OCI-LY1 (cell line): ENCODE data around the gene SPSB4.

Experiments used
- H2AFZ ChIP-seq: fragments of 200-600 bp; sonication (generic), shearing (Covaris generic); 2 replicates; pipeline ENCODE4 v1.6.0; 2014; ENCODE audit warnings: antibody characterized with exemption, mild to moderate bottlenecking, low read length
- H3F3A ChIP-seq: fragments of 200-600 bp; sonication (generic), shearing (Covaris generic); 2 replicates; pipeline ENCODE4 v1.6.0; 2014; ENCODE audit warnings: mild to moderate bottlenecking, antibody characterized with exemption, low read length, moderate library complexity; ENCODE audit not compliant: insufficient read depth
- H3K27ac ChIP-seq: fragments of 200-600 bp; sonication (generic); 2 replicates; pipeline ENCODE4 v1.5.1; 2014; ENCODE audit warnings: low read length, mixed run types, mild to moderate bottlenecking, low read depth; ENCODE audit not compliant: poor library complexity, severe bottlenecking
- H3K27me3 ChIP-seq: fragments of 200-600 bp; sonication (generic); 2 replicates; pipeline ENCODE4 v1.6.0; 2014; ENCODE audit warnings: antibody characterized with exemption, mild to moderate bottlenecking, low read length, moderate library complexity; ENCODE audit not compliant: insufficient read depth
- H3K36me3 ChIP-seq: fragments of 200-600 bp; sonication (generic); 2 replicates; pipeline ENCODE4 v1.6.1; 2014; ENCODE audit warnings: mild to moderate bottlenecking, antibody characterized with exemption, low read length, moderate library complexity, mixed read lengths; ENCODE audit not compliant: insufficient read depth
- H3K4me1 ChIP-seq: fragments of 200-600 bp; sonication (generic); 2 replicates; pipeline ENCODE4 v1.5.1; 2014; ENCODE audit warnings: mild to moderate bottlenecking, low read length, moderate library complexity; ENCODE audit not compliant: insufficient read depth, severe bottlenecking
- H3K4me2 ChIP-seq: fragments of 200-600 bp; sonication (generic), shearing (Covaris generic); 2 replicates; pipeline ENCODE4 v1.6.1; 2014; ENCODE audit warnings: low read length
- H3K4me3 ChIP-seq: fragments of 200-600 bp; sonication (generic); 2 replicates; pipeline ENCODE4 v1.5.1; 2014; ENCODE audit warnings: low read length, low read depth, mild to moderate bottlenecking, mixed read lengths; ENCODE audit not compliant: poor library complexity, severe bottlenecking
- H3K79me2 ChIP-seq: fragments of 200-600 bp; shearing (Covaris generic); 2 replicates; pipeline ENCODE4 v1.6.1; 2016; ENCODE audit warnings: mixed run types, low read length, mixed read lengths; ENCODE audit not compliant: insufficient read depth
- H3K9ac ChIP-seq: fragments of 200-600 bp; sonication (generic), shearing (Covaris generic); 2 replicates; pipeline ENCODE4 v1.6.1; 2014; ENCODE audit warnings: mild to moderate bottlenecking, low read length, mixed read lengths
- H3K9me2 ChIP-seq: fragments of 200-600 bp; sonication (generic), shearing (Covaris generic); 2 replicates; pipeline ENCODE4 v1.6.1; 2014; ENCODE audit warnings: low read depth, mild to moderate bottlenecking, low read length, mixed read lengths
- H3K9me3 ChIP-seq: fragments of 200-600 bp; shearing (Covaris generic); 2 replicates; pipeline ENCODE4 v1.6.1; 2014; ENCODE audit warnings: low read length, mixed read lengths
- H4K20me1 ChIP-seq: fragments of 200-600 bp; sonication (generic), shearing (Covaris generic); 2 replicates; pipeline ENCODE4 v1.6.0; 2016; ENCODE audit warnings: mild to moderate bottlenecking, low read length; ENCODE audit not compliant: insufficient read depth
- EZH2 ChIP-seq: fragments of 200-600 bp; sonication (generic), shearing (Covaris generic); IDR thresholded peaks from 2 replicates; pipeline ENCODE4 v1.8.0; 2017; ENCODE audit warnings: borderline replicate concordance, mixed run types, mild to moderate bottlenecking, antibody characterized with exemption, low read length, moderate library complexity, mixed read lengths
- TF ChIP-seq, protein P1 (sequence below): fragments of 200-600 bp; sonication (generic), shearing (Covaris generic); IDR thresholded peaks from 2 replicates; pipeline ENCODE4 v1.5.1; 2017; ENCODE audit warnings: mild to moderate bottlenecking, antibody characterized with exemption, low read length, moderate library complexity, mixed read lengths

Gene SPSB4

DNA sequence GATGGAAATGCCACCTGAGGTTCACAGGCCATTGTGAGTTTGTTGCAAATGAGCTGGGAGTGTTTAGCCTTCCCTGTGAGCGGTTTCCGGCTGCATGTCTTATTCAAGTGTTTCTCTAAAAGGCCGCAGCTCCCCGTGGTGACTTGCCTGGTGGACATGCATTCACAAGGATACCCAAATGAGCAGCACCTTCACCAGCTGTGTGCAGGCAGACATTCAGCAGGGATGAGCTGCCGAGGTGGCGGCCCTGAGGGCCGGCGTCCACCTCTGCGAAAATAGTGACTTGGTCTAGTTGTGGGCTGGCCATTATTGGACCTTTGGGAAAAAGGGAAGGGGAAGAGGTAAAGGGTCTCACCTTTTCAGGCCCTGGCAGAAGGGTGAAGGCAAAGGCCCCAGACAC lies 23.4 kb downstream of the SPSB4 start:
- H3K9me3 ChIP-seq: no peaks in the 10 kb centered on the region
- H2AFZ ChIP-seq: no peak overlapping the region
- H3K4me1 ChIP-seq: no peaks in the 10 kb centered on the region
- no peak overlapping the region for H3K4me2 ChIP-seq
- H3K27me3 ChIP-seq: peaks cover 14% of the 10 kb centered on the region; the same call in 1 of the 2 replicates
- H3K9me2 ChIP-seq: no peaks in the 10 kb centered on the region
- TF ChIP-seq EZH2: no peak
- TF ChIP-seq, protein P1, sequence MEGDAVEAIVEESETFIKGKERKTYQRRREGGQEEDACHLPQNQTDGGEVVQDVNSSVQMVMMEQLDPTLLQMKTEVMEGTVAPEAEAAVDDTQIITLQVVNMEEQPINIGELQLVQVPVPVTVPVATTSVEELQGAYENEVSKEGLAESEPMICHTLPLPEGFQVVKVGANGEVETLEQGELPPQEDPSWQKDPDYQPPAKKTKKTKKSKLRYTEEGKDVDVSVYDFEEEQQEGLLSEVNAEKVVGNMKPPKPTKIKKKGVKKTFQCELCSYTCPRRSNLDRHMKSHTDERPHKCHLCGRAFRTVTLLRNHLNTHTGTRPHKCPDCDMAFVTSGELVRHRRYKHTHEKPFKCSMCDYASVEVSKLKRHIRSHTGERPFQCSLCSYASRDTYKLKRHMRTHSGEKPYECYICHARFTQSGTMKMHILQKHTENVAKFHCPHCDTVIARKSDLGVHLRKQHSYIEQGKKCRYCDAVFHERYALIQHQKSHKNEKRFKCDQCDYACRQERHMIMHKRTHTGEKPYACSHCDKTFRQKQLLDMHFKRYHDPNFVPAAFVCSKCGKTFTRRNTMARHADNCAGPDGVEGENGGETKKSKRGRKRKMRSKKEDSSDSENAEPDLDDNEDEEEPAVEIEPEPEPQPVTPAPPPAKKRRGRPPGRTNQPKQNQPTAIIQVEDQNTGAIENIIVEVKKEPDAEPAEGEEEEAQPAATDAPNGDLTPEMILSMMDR: no peak
- no peaks in the 10 kb centered on the region for H3K79me2 ChIP-seq
- H4K20me1 ChIP-seq: no peaks in the 10 kb centered on the region
- no peak overlapping the region for H3K9ac ChIP-seq
- H3K4me3 ChIP-seq: no peak overlapping the region
- no peaks in the 10 kb centered on the region for H3F3A ChIP-seq
- H3K27ac ChIP-seq: no peak overlapping the region
- no peaks in the 10 kb centered on the region for H3K36me3 ChIP-seq

DNA sequence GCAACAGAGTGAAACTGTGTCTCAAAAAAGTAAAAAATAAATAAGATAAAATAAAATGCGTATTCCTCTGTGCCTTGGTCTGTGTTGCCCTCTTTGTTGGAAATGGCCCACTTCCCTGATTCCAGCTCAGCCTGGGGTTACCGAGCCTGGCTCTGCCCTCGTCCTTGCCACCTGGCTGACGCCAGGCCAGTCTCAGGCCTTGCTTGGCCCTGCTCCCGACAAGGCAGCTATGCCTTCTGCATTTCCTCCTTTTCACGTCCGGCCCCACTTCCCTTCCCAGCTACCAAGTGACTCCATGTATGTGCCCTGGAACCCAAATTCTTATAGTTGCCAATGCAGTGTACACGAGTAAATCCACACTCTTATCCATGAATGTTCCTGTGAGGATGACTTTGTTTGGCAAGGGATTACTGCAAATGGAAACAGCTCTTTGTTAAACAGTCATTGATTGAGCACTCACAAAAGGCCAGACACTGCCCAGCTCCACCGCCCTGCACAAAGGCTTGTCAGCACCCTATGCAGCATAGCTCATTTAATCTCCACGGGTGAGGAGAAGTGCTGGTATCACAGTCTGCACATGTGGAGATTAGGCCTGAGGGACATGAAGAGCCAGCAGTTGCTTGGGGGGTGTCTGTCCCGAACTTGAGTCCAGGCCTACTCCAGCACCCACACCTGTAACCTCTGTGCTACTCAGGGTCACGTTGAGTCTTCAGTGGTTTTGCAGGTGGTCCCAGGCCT lies 25.1 kb downstream of the SPSB4 start:
- no peak overlapping the region for H3K4me2 ChIP-seq

DNA sequence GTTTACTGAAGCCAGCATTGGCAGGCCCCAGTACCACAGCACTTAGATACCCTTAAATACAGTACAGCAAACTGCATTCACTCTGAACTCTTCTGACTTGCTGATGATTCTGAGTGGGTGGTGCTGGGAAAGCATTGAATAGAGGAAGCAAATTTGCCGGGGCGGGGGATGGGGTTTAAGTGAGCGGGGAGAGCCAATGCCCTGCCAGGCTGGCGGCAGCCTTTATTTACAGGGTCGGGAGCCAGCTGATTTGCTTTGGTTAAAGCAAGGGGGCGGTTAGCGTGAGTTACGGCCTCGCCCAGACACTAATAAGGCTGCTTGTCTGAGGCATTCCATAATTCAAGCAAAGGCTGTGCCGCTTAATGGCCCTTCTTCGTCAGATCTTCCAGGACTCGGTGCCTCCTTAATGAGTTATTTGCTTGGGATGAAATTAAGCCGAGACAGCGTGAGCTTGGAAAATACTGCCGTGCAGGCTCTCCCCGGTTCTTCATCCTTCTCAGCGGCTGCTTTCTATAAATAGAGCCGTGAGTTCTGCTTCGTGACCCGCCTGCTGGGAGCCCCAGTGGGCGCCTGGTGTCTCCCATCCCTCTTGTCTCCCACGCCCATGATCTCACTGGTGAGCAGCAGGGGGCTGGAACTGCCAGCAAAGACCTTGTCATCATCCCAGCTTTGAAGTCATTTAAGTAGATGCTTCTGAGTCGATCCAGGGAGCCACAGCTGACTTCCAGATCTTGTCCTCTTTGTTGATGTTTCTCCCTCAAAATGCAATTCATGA lies 25.8 kb downstream of the SPSB4 start:
- H3K4me3 ChIP-seq: no peak overlapping the region

More for the DNA sequence above, 25.1 kb downstream of the SPSB4 start:
- Histone ChIP-seq H3K79me2 (no peaks in the 10 kb centered on the region), H3K27ac (no peak overlapping the region), H4K20me1 (no peaks in the 10 kb centered on the region), H3K4me3 (no peak overlapping the region), H3K27me3 (peaks cover 14% of the 10 kb centered on the region; the same call in 1 of the 2 replicates), H3K36me3 (no peaks in the 10 kb centered on the region), H2AFZ (no peak overlapping the region), H3K4me1 (no peaks in the 10 kb centered on the region), H3F3A (no peaks in the 10 kb centered on the region), H3K9me3 (no peaks in the 10 kb centered on the region), H3K9me2 (no peaks in the 10 kb centered on the region), H3K9ac (no peak overlapping the region)
- TF ChIP-seq, protein P1: no peak
- TF ChIP-seq EZH2: no peak

More for the DNA sequence above, 25.8 kb downstream of the SPSB4 start:
- H3K27me3 ChIP-seq: peaks cover 14% of the 10 kb centered on the region; the same call in 1 of the 2 replicates
- no peak overlapping the region for H2AFZ ChIP-seq
- H3K9me2 ChIP-seq: no peaks in the 10 kb centered on the region
- H4K20me1 ChIP-seq: no peaks in the 10 kb centered on the region
- H3K79me2 ChIP-seq: no peaks in the 10 kb centered on the region
- no peaks in the 10 kb centered on the region for H3K4me1 ChIP-seq
- no peaks in the 10 kb centered on the region for H3K36me3 ChIP-seq
- H3K27ac ChIP-seq: no peak overlapping the region
- no peaks in the 10 kb centered on the region for H3F3A ChIP-seq
- no peak overlapping the region for H3K9ac ChIP-seq
- H3K9me3 ChIP-seq: no peaks in the 10 kb centered on the region
- H3K4me2 ChIP-seq: no peak overlapping the region
- TF ChIP-seq, protein P1: no peak
- no peak for TF ChIP-seq EZH2
